IMR-90 (cell line): ENCODE measurements around the gene HNRNPUL1. TPM values are rescaled to one million over a fixed set of nuclear protein-coding genes. Genes with fewer than 3 reads are reported as not detected.

Experiments used
- ATAC-seq: fragments of 200-7000 bp; cut with Tn5 transposase; 2 replicates; pipeline ENCODE4 v1.9.1; 2020; ENCODE audit warnings: low read depth, mild to moderate bottlenecking, moderate library complexity
- BruUV-seq: library from RNA; stranded (reverse); fragments of 400-500 nt; replicated peaks from 2 replicates; lab custom pipeline; 2021; lab: Mats Ljungman, UMichigan
- CTCF ChIA-PET: fragments of 300-600 bp; formaldehyde crosslinking; extraction: SDS; loops from one replicate; lab custom pipeline; 2021; ENCODE audit warnings: antibody characterized with exemption; lab: Yijun Ruan, JAX
- POLR2A ChIA-PET: fragments of 300-600 bp; sonication (Branson Sonifier 250); formaldehyde crosslinking; loops from one replicate; lab custom pipeline; 2022; ENCODE audit warnings: antibody characterized with exemption; ENCODE audit not compliant: unreplicated experiment; lab: Charles Lee
- DNase-seq: peaks from one replicate; pipeline ENCODE4 v3.0.0; 2013
- H2AFZ ChIP-seq: replicated peaks from 2 replicates; pipeline ENCODE3; 2013; ENCODE audit warnings: low read length, mild to moderate bottlenecking; ENCODE audit not compliant: poor library complexity
- H2AK5ac ChIP-seq: 2 replicates; pipeline ENCODE4 v1.6.1; 2013; ENCODE audit warnings: low read depth, low read length, inconsistent platforms
- H2AK9ac ChIP-seq: replicated peaks from 2 replicates; pipeline ENCODE3; 2013; ENCODE audit warnings: mild to moderate bottlenecking, low read depth, low read length, moderate library complexity; ENCODE audit not compliant: poor library complexity
- H2BK120ac ChIP-seq: 2 replicates; pipeline ENCODE4 v1.6.1; 2013; ENCODE audit warnings: low read depth, low read length, inconsistent platforms
- H2BK15ac ChIP-seq: 3 replicates; pipeline ENCODE4 v1.6.1; 2013; ENCODE audit warnings: low read depth, low read length, inconsistent platforms
- H2BK20ac ChIP-seq: 2 replicates; pipeline ENCODE4 v1.6.1; 2013; ENCODE audit warnings: low read depth, mild to moderate bottlenecking, inconsistent platforms, low read length, moderate library complexity
- H2BK5ac ChIP-seq: 2 replicates; pipeline ENCODE4 v1.6.1; 2013; ENCODE audit warnings: mild to moderate bottlenecking, low read depth, low read length, inconsistent platforms; ENCODE audit not compliant: poor library complexity, severe bottlenecking
- H3K14ac ChIP-seq: replicated peaks from 2 replicates; pipeline ENCODE4 v1.6.1; 2013; ENCODE audit warnings: low read depth, low read length, inconsistent platforms
- H3K18ac ChIP-seq: 2 replicates; pipeline ENCODE4 v1.6.1; 2013; ENCODE audit warnings: low read depth, low read length, control low read depth
- H3K23ac ChIP-seq: 2 replicates; pipeline ENCODE4 v1.6.1; 2013; ENCODE audit warnings: low read depth, low read length, inconsistent platforms
- H3K27ac ChIP-seq: 2 replicates; pipeline ENCODE4 v1.5.1; 2013; ENCODE audit warnings: mild to moderate bottlenecking, control low read depth, low read length; ENCODE audit not compliant: insufficient read depth
- H3K27me3 ChIP-seq: 2 replicates; pipeline ENCODE4 v1.6.1; 2013; ENCODE audit warnings: low read length; ENCODE audit not compliant: control insufficient read depth, insufficient read depth
- H3K36me3 ChIP-seq: 2 replicates; pipeline ENCODE4 v1.6.1; 2013; ENCODE audit warnings: low read length, mixed read lengths; ENCODE audit not compliant: control insufficient read depth, insufficient read depth
- H3K4ac ChIP-seq: 2 replicates; pipeline ENCODE4 v1.6.1; 2013; ENCODE audit warnings: low read depth, low read length, inconsistent platforms
- H3K4me1 ChIP-seq: 2 replicates; pipeline ENCODE4 v1.6.1; 2013; ENCODE audit warnings: low read length, mixed read lengths; ENCODE audit not compliant: control insufficient read depth, insufficient read depth
- H3K4me2 ChIP-seq: 2 replicates; pipeline ENCODE4 v1.6.1; 2013; ENCODE audit warnings: low read depth, mild to moderate bottlenecking, control low read depth, low read length, moderate library complexity
- H3K4me3 ChIP-seq: 2 replicates; pipeline ENCODE4 v1.5.1; 2013; ENCODE audit warnings: low read depth, mild to moderate bottlenecking, control low read depth, low read length, moderate library complexity; ENCODE audit not compliant: insufficient read depth
- H3K56ac ChIP-seq: 2 replicates; pipeline ENCODE4 v1.6.1; 2013; ENCODE audit warnings: low read length, inconsistent platforms; ENCODE audit not compliant: insufficient read depth; ENCODE audit errors: extremely low read depth
- H3K79me1 ChIP-seq, 2 experiments: 2 replicates each; pipeline ENCODE4 v1.6.1; 2013; ENCODE audit warnings: low read length in 2 of 2, inconsistent platforms in 1 of 2, low read depth in 1 of 2
- H3K9ac ChIP-seq: 2 replicates; pipeline ENCODE4 v1.6.1; 2013; ENCODE audit warnings: low read depth, low read length, control low read depth
- H3K9me1 ChIP-seq: 2 replicates; pipeline ENCODE4 v1.6.1; 2013; ENCODE audit warnings: low read length, inconsistent platforms; ENCODE audit not compliant: insufficient read depth
- H3K9me3 ChIP-seq: 2 replicates; pipeline ENCODE4 v1.6.1; 2013; ENCODE audit warnings: low read length; ENCODE audit not compliant: control insufficient read depth, insufficient read depth
- H4K20me1 ChIP-seq: 2 replicates; pipeline ENCODE4 v1.6.1; 2013; ENCODE audit warnings: low read length, inconsistent platforms; ENCODE audit not compliant: insufficient read depth
- H4K5ac ChIP-seq: 2 replicates; pipeline ENCODE4 v1.6.1; 2013; ENCODE audit warnings: mild to moderate bottlenecking, low read depth, low read length, control low read depth
- H4K8ac ChIP-seq, 2 experiments: 2 replicates each; pipeline ENCODE4 v1.6.1; 2013; ENCODE audit warnings: low read depth in 2 of 2, low read length in 2 of 2, control low read depth in 1 of 2, inconsistent platforms in 1 of 2
- H4K91ac ChIP-seq: 2 replicates; pipeline ENCODE4 v1.6.1; 2013; ENCODE audit warnings: low read depth, low read length, inconsistent platforms; ENCODE audit not compliant: insufficient read depth
- FOS ChIP-seq: fragments of 150-350 bp; IDR thresholded peaks from 2 replicates; pipeline ENCODE4 v1.6.1; 2016; ENCODE audit warnings: low read depth, low read length
- MAZ ChIP-seq: IDR thresholded peaks from 2 replicates; pipeline ENCODE4 v1.6.1; 2012; ENCODE audit warnings: low read depth, mild to moderate bottlenecking, low read length, improper control_type of control experiment, moderate library complexity, borderline replicate concordance
- POLR2A ChIP-seq: IDR thresholded peaks from 2 replicates; pipeline ENCODE4 v1.6.1; 2012; ENCODE audit warnings: mild to moderate bottlenecking, low read depth, low read length
- RCOR1 ChIP-seq: IDR thresholded peaks from 2 replicates; pipeline ENCODE4 v1.6.1; 2012; ENCODE audit warnings: mild to moderate bottlenecking, low read length, improper control_type of control experiment; ENCODE audit not compliant: insufficient replicate concordance
- WGBS, 2 experiments: methylation state at CpG; one replicate each; pipeline versions ENCODE4 v1.1.5 to v1.1.7; 2013; ENCODE audit warnings: missing lambda C conversion rate in 2 of 2; ENCODE audit not compliant: insufficient read length in 1 of 2; ENCODE audit errors: extremely low coverage in 2 of 2; 5-methylcytosine and 5-hydroxymethylcytosine counted together
- dilution Hi-C: fragments of 300-500 bp; cut with HindIII; formaldehyde crosslinking; loops from one replicate; pipeline ENCODE4 v1.14.3; 2018; ENCODE audit warnings: low sequenced_read_pairs; ENCODE audit not compliant: unreplicated experiment
- in situ Hi-C: fragments of 300-500 bp; cut with MboI; formaldehyde crosslinking; loops from 3 replicates; pipeline ENCODE4 v1.14.3; 2019; ENCODE audit warnings: low sequenced_read_pairs, inconsistent platforms, mixed read lengths
- intact Hi-C: fragments of 100-400 bp; cut with micrococcal nuclease; formaldehyde crosslinking; loops from 2 replicates; pipeline ENCODE4 v1.10.0; 2022
- polyA plus RNA-seq, 3 experiments: library from polyadenylated mRNA; depleted of rRNA; stranded (reverse); fragments of >200 nt; gene quantifications; 2 replicates each; pipeline ENCODE4 v1.2.3, GENCODE V29; 2012; ENCODE audit warnings: low replicate concordance in 1 of 3
- total RNA-seq: library from RNA; depleted of rRNA; stranded (reverse); fragments of >200 nt; gene quantifications from 2 replicates; pipeline ENCODE4 v1.2.3, GENCODE V29; 2012

The HNRNPUL1 gene
- total and polyA plus RNA-seq, 2 of the 4 experiments (the other 2 are of a cell fraction) = 50.7 to 67.3 TPM

- dilution Hi-C loops = no loop called here
- peak overlapping the region; percentile 53; the same call in 1 of the 2 replicates for H2BK20ac ChIP-seq
- DNase-seq = peak; percentile 67
- peak overlapping the region; percentile 83 for H4K5ac ChIP-seq
- peaks cover 20% of the 10 kb centered on the region for H4K20me1 ChIP-seq
- in situ Hi-C loops = no loop called here
- H3K27ac ChIP-seq = peak overlapping the region; percentile 99
- no CpG with 5 or more reads among the region's 16 CpGs for WGBS, 2 experiments
- TF ChIP-seq MAZ (peak; percentile 65; the same call in 1 of the 2 replicates), FOS (0 out of 2 replicates have a peak, but pooled peaks have one; percentile 2), POLR2A (peak; percentile 84), RCOR1 (no peak)
- ChIA-PET POLR2A (no interaction called here), CTCF (interaction anchor here (2.5 kb wide), 1 partner anchor 43 kb away, joined by 10 read pairs; no protein-coding TSS in a partner anchor)
- peak; percentile 13 for ATAC-seq
- H3K14ac ChIP-seq = peak overlapping the region; percentile 100
- H2AK5ac ChIP-seq = peak overlapping the region; percentile 96
- peak overlapping the region; percentile 99 for H3K9ac ChIP-seq
- peaks cover 10 to 52% of the 10 kb centered on the region in 2 experiments for H3K79me1 ChIP-seq
- H3K36me3 ChIP-seq = peaks cover 35% of the 10 kb centered on the region
- peak overlapping the region; percentile 83 for H3K4me2 ChIP-seq
- peak overlapping the region; percentile 72 to 84 for H4K8ac ChIP-seq
- H2BK120ac ChIP-seq = peak overlapping the region; percentile 89
- peak overlapping the region; percentile 93 for H3K18ac ChIP-seq
- peak overlapping the region; percentile 99 for H2BK5ac ChIP-seq
- H3K4me3 ChIP-seq = peak overlapping the region; percentile 89
- no peaks in the 10 kb centered on the region for H3K9me3 ChIP-seq
- no peaks in the 10 kb centered on the region for H3K27me3 ChIP-seq
- H3K23ac ChIP-seq = peak overlapping the region; percentile 100
- peak overlapping the region; percentile 99 for H3K4ac ChIP-seq
- peak overlapping the region; percentile 100 for H3K56ac ChIP-seq
- peak overlapping the region; percentile 37 for H2AFZ ChIP-seq
- H2AK9ac ChIP-seq = peak overlapping the region; percentile 99
- peaks cover 37% of the 10 kb centered on the region for H3K4me1 ChIP-seq
- peak overlapping the region; percentile 99 for H4K91ac ChIP-seq
- BruUV-seq = no TSS peak
- H3K9me1 ChIP-seq = peaks cover 21% of the 10 kb centered on the region
- intact Hi-C loops = loop anchor here (5.0 kb wide), 1 partner anchor 92 kb away; the partner anchor contains the start of gene CCDC97
- H2BK15ac ChIP-seq = peak overlapping the region; percentile 96
These were observed 44.1 kb upstream of the HNRNPUL1 start for GRCh38 chr19:41219924-41220567.
